NCI-H446 treated with DMSO at 0.1 percent for 48 hours (cell line): ENCODE data around the gene ENDOU.

ENCODE experiments used
- DNase-seq: peaks from one replicate; lab custom pipeline; 2025; lab: John Stamatoyannopoulos, UW

The ENDOU gene

DNA sequence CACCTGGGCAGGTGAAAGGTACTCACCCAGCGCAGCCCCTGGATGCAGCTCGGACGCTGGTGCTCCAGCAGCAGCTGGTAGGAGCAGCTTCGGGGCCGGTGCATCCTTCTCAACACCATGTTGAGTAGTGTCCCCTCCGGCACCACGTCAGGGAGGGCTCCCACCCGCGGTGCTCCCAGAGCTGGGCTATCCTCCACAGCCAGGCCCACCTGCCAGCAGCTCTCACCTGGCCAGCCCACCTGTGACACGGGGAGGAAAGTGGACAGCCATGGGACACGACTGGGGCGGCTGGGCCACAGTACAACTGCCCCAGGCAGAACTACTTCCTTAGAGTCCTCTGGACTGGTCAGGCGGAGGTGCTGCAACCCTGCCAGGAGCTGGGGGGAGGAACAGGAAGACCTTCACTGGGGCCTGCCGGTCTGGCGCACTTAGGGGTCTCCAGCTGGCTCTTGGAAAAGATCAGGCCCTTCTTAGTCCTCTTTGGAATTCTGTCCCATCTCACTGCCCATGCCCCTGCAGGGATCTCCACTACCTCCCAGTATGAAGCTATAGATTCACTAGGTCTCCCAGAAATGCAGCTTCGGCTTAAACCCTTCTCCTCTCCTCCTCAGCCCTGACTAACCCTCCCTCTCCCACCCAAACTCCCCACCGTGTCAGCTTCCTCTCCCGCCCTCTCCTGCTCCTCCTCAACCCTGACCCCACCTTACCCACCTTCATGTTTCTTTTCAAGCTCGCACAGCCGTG lies 32.7 kb upstream of the ENDOU start:
- DNase-seq = no peak

DNA sequence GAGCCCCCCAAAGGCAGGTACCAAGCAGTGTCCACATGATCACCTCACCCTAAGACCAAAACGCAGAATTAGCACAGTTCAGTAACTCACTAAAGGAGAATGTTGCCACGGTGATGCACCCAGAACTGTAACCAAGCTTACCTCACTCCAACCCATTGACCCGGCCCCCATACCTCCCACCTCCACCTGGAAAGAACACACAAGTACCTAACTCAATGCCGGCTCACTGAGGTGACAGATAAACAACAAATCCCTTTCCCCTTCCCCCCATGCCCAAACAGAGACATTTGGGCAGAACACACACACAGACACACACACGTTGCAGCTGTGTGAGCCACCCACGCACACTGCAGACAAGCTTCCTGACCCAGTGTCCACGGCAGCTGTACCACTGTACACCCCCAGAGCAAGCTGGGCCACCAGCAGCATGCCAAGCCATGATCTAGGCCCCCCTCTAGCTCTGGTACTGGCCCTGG lies 32.1 kb upstream of the ENDOU start:
- DNase-seq = no peak

DNA sequence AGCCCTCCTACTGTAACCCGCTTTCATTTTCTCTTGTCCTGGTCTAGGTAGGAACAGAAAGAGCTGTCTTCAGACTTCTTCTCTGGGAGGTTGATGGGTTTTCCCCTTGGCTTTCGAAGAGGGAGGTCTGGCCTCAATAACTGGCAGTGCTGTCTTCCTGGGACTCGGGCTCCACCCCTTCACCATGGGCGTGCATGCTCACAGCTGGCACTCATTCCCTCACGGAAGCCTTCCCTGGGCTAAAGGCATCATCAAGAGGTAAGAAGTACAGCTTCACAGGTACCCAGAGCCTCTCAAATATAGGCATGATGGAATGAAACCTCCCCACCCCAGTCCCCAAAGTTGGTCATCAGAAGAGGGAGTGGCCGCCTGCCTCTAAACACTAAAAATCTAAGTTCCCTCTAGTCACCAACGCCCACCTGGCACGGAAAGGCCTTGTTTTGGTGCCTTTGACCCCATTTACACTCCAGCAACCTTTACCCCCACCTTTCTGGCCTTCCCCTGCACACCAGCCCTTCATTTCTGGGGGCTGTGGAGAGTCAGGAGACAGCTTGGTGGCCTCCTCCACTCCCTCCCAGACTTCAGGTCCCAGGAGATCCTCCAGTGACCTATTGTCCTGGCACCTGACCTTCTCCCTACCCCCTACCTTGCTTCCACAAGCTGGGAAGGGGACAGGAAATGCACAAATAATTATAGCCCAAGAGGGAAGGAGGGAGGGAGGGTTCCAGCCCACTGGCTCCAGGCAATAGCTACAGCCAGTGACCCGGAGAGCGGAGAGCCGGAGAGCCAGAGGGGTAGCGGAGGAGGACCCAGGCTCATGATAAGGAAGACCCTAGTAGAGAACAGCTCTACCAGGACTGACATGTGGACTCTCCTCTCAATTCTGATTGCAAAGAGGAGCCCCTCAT lies 30.6 kb upstream of the ENDOU start:
- no peak for DNase-seq

- no peak for DNase-seq
Observed at GRCh38 chr12:47754881-47755280, 29.6 kb upstream of the ENDOU start.

DNA sequence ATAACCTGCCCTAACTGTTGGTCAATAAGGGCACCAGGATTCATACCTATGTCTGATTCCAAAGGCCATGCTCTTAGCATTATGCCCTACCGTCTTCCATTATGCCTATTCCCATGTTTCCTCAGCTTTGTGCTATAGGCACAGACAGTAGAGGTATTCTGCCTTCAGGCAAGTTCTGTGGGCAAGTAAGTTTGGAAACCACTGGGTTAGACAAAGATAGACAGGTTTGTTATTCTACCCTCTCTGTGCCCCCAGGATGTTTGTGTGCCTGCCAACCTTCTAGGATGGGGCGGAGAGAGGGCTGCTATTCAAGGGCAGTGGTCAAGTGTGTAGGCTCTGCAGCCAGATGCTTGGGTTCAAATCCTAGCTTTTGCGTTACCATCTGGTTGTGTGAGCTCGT lies 28.8 kb upstream of the ENDOU start:
- no peak for DNase-seq

DNA sequence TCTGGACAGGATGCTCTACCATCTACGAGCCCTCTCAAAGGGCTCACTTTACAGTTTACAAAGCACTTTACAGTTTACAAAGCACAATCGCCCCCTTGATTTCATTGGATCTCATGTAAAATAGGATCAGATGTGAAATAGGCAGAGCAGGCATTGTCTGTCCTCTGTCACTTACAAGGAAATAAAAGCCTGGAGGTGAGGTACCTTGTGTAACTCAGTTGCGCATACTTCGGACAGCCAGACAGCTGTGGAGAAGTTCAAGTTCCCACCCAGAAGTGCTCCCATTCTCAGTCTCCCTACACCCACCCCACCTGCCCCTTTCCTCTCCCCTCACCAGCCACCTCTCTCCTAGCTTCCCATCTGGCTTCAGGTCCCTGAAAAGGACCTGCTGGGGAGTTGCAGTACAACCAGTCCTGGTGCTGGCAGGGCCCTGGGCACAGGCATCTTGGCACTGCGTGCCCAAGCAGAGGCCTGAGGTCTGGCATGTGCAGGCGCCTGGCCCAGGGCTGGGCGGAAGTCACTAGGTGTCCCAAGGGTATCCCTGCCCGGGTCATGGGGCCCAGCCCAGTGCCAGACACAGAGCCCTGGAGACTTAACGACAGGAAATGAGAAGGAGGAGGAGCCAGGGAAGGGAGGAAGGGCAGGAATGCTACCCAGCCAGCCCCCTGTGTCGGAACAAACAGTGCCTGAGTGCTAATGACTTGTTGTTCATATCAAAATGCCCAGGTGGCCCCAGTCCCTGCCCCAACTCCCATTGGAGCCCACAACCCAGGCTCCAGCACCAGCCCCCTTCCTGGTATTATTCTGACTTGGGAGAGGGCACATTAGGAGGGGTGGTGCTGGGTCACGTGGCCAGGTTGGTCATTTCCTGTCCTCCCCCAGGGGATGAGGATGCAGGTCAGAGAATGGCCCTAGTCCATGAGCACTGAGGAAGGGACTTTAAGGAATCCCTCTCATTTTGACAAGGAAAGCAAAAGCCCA lies 28.0 kb upstream of the ENDOU start:
- no peak for DNase-seq

- DNase-seq = no peak
Observed at GRCh38 chr12:47752552-47752951, 27.3 kb upstream of the ENDOU start.

- DNase-seq = no peak
Observed at GRCh38 chr12:47752121-47752520, 26.8 kb upstream of the ENDOU start.

DNA sequence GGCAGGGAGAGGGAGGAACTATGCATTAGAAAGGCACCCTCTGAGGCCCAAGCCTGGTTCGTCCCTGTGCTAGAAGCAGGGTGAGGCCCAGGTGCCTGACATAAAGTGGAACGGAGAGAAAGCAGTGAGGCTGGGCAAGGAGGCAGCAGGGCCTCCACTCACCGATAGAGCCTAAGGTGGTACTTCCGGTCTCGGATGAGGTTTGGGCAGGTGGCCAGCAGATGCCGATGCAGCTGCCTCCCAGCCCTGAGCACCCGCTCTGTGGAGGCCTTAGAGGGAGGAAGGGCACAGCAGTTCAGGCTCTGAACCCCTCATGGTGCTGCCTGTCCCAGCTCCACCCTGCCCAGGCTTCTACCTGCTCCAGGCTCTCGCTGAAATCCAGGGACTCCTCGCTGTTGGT lies 26.3 kb upstream of the ENDOU start:
- DNase-seq = no peak

GRCh38 chr12:47750916-47751470 lies 25.7 kb upstream of the ENDOU start:
- DNase-seq = no peak

- DNase-seq = no peak
Observed at GRCh38 chr12:47750229-47750798, 25.0 kb upstream of the ENDOU start.

DNA sequence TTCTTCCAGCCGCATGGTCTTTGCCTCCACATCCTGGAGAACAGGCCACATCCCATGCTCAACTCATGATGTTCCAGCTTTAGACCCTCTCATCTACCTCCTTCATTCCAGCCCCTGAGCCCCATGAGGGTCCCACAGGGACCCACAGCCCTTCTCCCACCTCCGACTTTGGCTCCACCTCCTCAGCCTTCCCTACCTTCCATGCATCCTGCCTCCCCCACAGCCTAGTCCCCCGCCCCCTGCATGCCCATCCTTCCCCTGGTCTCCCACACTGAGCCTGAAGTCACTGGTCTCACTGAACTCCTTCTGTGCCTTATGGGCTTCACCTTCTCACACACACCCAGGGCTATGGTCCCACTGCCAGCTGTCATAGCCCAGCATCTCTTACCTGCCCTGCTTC lies 23.6 kb upstream of the ENDOU start:
- no peak for DNase-seq

GRCh38 chr12:47748507-47748828 lies 23.2 kb upstream of the ENDOU start:
- DNase-seq = no peak

DNA sequence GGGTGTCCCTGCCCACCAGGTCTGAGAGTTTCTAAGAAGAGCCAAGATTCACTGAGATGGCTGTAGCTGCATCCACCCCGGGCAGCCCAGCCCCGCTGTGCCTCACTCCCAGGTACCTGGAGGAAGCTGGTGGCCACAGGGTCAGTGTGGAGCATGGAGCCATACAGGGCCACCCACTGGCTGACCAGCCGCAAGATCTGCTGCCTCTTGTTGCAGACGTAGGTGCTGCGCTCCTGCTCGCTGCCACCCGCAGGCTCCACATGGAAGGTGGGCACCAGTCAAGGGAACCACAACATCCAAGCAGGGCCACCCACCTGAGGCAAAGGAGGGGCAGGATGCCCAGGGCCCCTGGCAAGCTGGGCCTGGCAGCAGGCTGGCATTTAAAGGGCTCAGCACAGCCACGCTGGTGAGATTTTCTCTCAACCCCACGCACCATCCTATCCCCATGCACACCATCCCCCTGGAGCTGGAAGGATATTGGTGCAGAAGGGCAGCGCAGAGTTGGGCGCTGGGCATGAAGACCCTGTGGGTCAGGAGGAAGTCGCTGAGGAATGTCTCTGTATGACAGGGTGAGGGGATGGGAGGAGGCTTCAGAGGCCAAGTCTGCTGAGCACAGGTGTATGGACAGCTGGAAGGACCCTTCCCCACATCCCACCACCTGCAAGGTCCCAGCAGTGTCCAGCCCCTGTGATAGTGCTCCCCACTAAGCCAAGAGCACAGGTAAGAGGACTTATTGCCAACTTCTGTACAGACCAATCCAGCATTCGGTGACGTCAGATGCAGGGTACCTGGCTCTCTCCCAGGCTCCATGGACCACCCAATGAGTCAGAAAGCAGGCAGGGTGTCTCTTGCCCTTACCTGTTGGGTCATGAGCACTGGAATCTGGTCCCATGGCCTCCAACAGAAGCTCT lies 22.6 kb upstream of the ENDOU start:
- DNase-seq = no peak

- DNase-seq = no peak
Observed at GRCh38 chr12:47747126-47747525, 21.8 kb upstream of the ENDOU start.

- DNase-seq = no peak
Observed at GRCh38 chr12:47746523-47746922, 21.2 kb upstream of the ENDOU start.

DNA sequence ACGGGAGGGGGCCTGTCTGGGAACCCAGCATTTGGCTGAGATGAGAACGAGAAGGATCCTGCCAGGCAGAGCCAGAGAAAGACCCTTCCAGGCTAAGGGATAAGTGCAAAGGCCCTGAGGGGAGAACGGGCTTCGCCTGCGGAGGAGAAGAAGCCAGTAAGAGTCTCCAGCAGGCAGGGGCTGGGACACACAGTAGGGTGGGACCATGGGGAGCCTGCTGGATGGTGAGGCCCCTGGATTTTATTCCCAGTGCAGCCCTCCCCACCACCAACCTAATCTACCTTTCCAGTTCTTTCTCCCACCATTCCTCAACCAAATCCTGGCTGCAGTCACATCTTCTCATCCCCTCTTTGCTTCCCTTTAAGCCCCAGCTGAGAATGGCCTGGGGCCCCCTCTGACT lies 20.8 kb upstream of the ENDOU start:
- no peak for DNase-seq

- DNase-seq = no peak
Observed at GRCh38 chr12:47745485-47746041, 20.3 kb upstream of the ENDOU start.

DNA sequence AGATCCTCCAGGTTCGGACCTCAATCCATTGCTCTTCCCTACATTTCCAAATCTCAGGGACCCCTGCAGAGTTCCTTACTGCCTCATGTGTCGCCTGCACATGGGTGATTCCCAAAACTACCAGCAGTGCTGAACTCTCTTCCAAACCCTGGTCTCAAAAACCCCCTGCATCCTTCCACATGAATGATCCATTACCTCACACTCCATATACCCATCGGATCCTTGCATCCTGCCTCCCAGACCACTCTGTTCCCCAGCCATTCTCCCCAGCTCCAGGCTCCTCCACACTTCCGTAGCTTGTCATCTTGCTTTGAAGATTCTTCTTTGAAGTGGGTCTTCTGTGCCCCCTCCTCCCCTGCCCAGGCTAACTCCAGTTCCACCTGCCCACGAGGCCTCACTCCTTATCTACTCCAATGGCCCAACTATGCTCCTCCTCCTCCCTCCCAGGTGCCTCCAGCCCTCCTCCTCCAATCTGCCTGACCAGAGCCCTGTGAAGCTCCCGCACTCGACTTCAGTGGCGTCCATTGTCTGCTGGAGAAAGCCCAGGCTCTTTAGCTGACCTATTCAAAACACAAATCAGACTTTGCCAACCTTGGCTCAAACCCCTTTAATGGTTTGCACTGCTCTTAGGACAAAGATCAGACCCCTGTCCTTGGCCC lies 19.6 kb upstream of the ENDOU start:
- DNase-seq = no peak
